B cell (primary cell): ENCODE results near the gene EIF3I.

ENCODE experiments used
- EZH2 ChIP-seq: IDR thresholded peaks from 2 replicates; pipeline ENCODE4 v1.6.1; 2012; ENCODE audit warnings: borderline replicate concordance, low read depth, mild to moderate bottlenecking, moderate library complexity, low read length; ENCODE audit not compliant: insufficient read depth, poor library complexity, severe bottlenecking
- TF ChIP-seq, protein P1 (sequence below): fragments of 200-600 bp; IDR thresholded peaks from one replicate; pipeline ENCODE4 v1.8.0; 2022; ENCODE audit warnings: antibody characterized with exemption, mild to moderate bottlenecking

DNA sequence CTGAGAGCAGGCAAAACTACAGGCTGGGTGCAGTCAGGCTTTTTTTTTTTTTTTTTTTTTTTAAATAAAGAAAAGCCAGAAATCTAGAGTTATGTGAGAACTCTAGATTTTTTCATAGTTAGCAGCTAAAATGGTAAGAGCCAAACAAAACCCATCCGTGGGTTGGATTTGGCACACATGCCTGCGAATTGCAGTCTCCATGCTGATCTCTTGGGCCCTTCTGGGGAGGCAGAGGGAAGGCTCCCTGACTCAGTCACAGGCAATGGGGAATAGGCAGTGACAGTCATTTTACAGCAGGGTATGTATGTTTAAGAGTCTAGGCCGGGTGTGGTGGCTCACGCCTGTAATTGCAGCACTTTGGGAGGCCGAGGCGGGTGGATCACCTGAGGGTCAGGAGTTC is 40.1 kb upstream of the EIF3I start:
- TF ChIP-seq, protein P1, sequence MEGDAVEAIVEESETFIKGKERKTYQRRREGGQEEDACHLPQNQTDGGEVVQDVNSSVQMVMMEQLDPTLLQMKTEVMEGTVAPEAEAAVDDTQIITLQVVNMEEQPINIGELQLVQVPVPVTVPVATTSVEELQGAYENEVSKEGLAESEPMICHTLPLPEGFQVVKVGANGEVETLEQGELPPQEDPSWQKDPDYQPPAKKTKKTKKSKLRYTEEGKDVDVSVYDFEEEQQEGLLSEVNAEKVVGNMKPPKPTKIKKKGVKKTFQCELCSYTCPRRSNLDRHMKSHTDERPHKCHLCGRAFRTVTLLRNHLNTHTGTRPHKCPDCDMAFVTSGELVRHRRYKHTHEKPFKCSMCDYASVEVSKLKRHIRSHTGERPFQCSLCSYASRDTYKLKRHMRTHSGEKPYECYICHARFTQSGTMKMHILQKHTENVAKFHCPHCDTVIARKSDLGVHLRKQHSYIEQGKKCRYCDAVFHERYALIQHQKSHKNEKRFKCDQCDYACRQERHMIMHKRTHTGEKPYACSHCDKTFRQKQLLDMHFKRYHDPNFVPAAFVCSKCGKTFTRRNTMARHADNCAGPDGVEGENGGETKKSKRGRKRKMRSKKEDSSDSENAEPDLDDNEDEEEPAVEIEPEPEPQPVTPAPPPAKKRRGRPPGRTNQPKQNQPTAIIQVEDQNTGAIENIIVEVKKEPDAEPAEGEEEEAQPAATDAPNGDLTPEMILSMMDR, result no peak
- TF ChIP-seq EZH2, result no peak
